C1 segment of cervical spinal cord (tissue), 14 donors: Measurements from ENCODE around the gene SRGAP3.

Experiments used
- DNase-seq, 14 donors: peaks; one replicate each; lab custom pipeline; 2025; lab: John Stamatoyannopoulos, UW

The SRGAP3 gene

GRCh38 chr3:9116336-9116735, 133.1 kb downstream of the SRGAP3 start:
- no peak for DNase-seq

DNA sequence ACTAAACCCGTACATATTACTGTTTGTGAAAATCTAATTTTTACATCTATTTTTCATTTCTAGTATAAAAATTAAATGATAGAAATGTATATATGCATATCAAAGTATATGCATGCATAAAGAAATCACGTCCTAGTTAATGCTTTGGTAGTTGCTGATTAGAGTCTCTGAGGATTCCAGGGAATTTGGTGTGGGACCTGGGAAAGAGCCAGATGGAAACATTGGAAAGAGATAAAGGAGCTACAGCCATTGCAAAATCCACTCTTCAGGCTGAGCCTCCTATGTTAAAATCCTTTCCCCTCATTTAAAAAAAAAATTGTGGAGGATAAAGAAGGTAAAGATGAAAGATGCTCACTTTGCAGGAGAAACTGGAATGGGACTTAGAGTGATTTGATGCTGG, 134.1 kb downstream of the SRGAP3 start:
- DNase-seq: no peak

DNA sequence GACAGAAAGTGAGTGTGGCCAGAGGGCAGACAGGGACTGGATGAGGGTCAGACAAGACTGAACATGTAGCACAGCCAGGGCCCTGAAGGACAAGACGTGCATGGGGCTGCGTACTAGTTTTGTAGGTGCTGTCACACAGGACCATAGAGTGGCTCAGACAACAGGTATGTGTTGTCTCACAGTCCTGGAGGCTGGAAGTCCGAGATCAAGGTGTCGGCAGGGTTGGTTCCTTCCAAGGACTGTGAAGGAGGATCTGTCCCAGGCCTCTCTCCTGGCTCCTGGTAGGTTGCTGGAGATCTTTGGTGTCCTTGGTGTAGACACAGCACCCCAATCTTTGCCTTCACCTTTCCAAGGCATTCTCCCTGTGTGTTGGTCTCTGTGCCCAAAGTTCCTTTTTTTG, 136.4 kb downstream of the SRGAP3 start:
- no peak for DNase-seq

DNA sequence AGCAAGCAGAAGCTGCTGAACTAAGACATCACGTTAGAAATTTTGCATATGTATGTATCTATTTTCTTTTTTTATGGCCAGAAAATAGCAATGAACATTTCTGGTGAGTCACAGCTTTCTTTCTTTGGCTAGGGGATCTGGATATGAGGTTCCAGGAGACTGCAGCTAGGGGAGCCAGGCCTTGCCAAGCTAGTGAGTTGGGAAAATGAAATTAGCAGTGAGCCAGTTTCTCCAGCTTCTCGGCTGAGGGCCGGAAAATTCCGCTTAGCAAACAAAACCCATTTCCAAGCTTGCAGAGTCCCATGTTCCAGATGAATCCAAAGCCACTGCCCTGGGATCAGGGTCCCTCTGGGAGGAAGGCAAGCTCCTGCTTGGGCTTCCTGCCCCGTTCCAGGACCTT, 137.6 kb downstream of the SRGAP3 start:
- DNase-seq: peak in 8 of 14 donors; percentile 26 to 94 (median 46)

DNA sequence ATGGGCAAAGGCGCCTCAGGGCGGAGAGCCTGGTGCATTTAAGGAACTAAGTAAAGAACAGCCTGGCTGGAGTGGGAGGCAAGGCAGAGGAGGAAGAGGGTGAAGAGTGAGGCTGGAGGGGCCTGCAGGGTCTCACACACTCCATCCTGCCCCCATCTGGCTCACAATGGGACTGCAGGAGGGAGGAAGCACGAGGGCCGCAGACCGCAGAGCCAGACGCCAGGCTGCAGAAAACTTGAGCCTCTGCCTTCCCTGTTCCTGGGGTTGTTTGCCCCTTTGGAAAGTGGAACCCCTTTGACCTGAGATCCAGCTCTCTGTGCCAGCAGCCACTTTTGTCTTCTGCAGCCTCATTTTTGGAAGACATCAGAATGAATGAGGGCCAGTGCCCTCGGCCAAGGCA, 138.0 kb downstream of the SRGAP3 start:
- peak in 2 of 14 donors; percentile 45 to 49 for DNase-seq

DNA sequence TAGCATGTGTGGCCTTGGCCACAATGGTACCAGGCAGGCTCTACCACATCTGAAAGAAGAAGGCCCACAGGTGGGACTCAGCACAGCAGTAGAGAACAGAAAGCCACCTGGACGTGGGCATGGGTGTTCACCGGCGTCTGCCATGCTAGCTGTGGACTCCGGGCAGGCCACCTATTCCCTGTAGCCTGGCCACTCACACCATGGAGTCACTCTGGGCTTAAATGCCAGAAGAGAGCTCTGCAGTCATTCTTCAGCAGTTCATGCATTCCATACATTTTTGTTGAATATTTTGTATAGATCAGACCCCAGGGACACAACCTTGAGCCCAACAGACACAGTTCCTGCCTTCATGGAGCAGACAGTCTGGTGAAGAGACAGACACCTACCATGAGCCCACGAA, 138.6 kb downstream of the SRGAP3 start:
- no peak for DNase-seq

- peak in 1 of 14 donors; percentile 22 for DNase-seq
These were observed 139.1 kb downstream of the SRGAP3 start for GRCh38 chr3:9110316-9110715.

GRCh38 chr3:9109568-9109914, 139.9 kb downstream of the SRGAP3 start:
- DNase-seq: no peak

GRCh38 chr3:9108876-9109567, 140.4 kb downstream of the SRGAP3 start:
- DNase-seq: peak in 1 of 14 donors; percentile 66

DNA sequence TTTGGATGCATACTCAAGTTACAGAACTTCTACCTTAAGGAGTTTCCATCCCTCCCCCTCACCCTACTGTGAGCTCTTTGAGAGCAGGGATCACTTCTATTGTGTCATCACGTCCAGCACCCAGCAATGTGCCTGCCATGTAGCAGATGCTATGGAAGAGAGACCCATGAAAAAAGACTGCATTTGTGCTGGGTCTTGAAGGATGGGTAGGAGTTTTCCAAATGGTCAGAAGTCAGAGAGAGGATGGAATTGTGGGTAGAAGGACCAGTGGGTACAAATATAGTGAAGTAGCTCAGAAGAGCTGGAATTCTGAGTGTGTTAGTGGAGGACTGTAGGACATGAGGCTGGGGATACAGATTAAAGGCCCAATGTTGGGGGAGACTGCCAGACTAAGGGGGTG, 141.7 kb downstream of the SRGAP3 start:
- no peak for DNase-seq

DNA sequence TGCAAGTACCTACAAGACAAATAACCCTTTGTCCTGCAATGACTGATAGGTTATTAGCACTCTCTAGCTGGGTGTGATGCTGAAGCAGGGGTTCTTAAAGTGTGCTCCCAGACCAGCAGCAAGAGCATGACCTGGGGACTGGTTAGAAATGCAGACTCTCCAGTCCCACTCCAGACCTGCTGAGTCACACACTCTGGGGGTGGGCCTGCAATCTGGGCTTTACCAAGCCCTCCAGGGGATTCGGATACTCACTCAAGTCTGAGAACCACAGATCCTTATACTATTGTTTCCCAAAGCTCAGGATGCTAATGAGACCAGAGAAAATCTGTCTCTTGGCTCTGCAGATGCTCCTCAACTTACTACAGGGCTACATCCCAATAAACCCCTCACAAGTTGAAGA, 144.0 kb downstream of the SRGAP3 start:
- no peak for DNase-seq

- DNase-seq: no peak
These were observed 145.3 kb downstream of the SRGAP3 start for GRCh38 chr3:9104121-9104520.

DNA sequence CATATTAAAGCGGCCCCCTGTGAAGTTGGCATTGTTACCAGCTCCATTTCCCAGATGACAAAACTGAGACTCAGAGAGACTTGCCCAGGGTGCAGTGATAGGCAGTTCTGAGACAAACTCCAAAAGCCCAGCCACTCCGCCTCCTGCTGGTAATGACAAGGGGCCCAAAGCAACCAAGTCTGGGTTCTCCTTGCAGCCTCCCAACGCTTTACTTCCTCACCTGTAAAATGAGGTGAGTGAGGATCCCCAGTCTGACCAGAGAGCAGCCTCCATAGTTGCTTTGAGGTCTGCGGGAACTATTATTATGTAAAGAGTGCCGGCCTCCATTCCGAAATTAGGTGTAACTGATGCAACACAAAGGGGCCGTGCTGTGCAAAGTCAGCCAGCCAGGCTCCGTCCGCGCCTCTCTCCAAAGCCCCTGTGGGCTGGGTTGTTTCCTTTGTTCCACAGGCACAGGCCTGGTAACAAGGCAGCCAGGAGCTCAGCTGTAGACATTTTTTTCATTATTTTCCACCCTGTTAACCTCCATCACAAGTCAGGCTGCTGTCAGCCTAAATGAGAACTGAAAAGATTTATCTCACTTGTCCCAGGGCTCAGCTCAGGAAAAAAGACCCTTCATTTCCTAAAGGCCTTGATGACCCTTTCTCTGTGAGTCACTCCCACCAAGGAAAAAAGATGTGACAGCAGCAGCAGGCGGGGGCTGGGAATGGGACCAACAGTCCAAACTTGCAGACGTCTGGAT, 147.0 kb downstream of the SRGAP3 start:
- no peak for DNase-seq

GRCh38 chr3:9101286-9101685, 148.2 kb downstream of the SRGAP3 start:
- peak in 9 of 14 donors; percentile 18 to 78 (median 52) for DNase-seq

GRCh38 chr3:9100513-9100894, 148.9 kb downstream of the SRGAP3 start:
- DNase-seq: peak in 1 of 14 donors; percentile 31

DNA sequence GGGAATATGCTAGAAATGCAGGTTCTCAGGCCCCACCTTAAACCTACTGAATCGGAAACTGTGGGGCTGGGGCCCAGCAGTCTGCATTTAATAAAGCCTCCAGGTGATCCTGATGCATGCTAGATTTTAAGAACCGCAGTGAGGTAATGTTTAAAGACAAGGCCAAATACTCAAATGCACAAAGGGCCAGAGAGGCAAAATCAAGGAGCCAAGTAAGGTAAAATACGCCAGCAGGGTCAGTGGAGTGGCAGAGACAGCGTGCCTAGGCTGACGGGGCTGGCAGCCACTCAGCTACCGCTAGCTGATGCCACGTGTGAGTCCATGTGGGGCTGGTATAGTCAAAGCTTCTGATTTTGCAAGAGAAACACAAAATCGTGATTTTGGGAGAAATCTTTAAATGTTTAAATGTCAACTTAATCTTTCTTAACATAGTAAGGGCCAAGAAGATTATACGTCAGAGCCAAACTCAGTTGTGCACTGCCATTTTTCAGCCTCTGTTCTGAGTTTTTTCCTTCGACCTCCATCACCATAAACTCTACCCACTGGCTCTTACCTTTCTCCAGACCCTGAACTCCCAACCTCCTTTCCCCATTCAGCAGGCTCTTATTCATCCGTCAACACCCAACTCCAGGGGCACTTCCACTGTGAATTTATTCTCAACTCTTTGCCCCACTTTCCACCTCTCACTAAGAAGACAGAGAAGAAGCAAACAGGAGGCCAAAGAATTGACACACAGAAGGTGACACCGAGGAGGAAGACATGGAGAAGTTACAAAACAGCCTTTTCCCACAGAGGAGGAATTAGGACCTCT, 149.5 kb downstream of the SRGAP3 start:
- peak in 1 of 14 donors; percentile 45 for DNase-seq

DNA sequence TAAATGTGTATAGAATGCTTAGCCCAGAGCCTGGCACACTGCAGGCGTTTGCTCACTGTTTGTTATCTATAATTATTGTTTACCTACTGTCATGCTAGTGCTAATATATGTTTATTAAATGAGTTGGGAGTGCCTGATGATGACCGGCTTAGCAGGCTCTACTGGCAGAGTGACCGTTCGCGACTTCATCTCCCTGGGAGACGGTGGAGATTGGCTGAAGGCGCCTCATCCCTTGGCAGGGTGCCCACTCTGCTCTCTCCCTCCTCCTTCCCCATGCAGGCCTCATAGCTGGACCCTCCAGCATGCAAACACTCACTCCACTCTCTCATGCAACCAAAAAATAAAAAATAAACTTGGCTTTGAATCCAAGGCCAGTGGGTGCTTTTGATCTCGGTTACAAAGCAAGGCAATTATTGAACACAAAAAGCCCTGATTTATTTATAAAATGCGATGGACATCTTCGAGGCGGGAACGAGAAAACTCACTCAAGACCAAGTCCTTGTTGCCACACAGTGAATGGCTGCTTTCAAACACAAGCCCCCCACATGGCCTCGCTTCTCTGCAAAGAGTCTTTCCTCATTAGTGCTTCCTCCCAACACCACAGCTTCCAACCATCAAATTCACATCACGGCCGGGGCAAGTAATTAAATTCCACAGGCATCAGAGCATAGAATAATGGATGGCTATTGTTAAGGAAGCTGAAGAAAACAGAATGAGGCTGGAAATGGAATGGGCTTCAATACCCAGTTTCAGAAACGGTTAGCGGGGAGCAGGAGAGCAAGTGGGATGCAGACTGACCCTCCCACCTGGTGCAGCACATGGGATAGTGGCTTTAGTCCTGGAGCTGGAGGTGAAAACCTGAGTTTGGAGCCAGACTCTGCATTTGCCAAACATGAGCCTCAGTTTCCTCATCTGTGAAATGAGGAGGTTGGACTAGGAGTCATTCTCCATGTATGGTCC, 150.4 kb downstream of the SRGAP3 start:
- peak in 12 of 14 donors; percentile 27 to 80 (median 63) for DNase-seq

DNA sequence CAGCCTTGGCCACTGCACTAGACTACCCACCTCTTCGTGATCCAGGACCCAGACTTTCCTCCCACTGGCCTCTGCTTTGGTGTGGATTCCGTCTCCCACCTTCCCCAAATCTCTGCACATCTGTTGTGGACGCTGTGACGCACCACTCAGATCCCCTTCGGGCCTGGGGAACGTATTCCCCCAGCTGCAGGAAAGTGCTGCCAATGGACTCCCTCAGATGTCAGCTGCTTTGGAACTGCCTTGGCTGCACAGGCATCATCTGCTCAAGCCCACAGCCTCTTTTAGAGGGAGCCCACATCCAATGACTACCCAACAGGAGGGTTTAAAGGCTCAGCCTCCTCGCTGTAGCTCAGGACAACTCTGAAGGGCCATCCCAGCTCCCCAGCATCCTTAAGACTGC, 152.0 kb downstream of the SRGAP3 start:
- DNase-seq: peak in 1 of 14 donors; percentile 24

- no peak for DNase-seq
These were observed 157.8 kb downstream of the SRGAP3 start for GRCh38 chr3:9091486-9092235.
